IMR-90 (cell line): Measurements from ENCODE around the gene FAAP100. TPM values are rescaled to one million over a fixed set of nuclear protein-coding genes. Genes with fewer than 3 reads are reported as not detected.

Source experiments
- ATAC-seq: fragments of 200-7000 bp; cut with Tn5 transposase; 2 replicates; pipeline ENCODE4 v1.9.1; 2020; ENCODE audit warnings: low read depth, mild to moderate bottlenecking, moderate library complexity
- BruUV-seq: library from RNA; stranded (reverse); fragments of 400-500 nt; replicated peaks from 2 replicates; lab custom pipeline; 2021; lab: Mats Ljungman, UMichigan
- CTCF ChIA-PET: fragments of 300-600 bp; formaldehyde crosslinking; extraction: SDS; loops from one replicate; lab custom pipeline; 2021; ENCODE audit warnings: antibody characterized with exemption; lab: Yijun Ruan, JAX
- POLR2A ChIA-PET: fragments of 300-600 bp; sonication (Branson Sonifier 250); formaldehyde crosslinking; loops from one replicate; lab custom pipeline; 2022; ENCODE audit warnings: antibody characterized with exemption; ENCODE audit not compliant: unreplicated experiment; lab: Charles Lee
- DNase-seq: peaks from one replicate; pipeline ENCODE4 v3.0.0; 2013
- H2AFZ ChIP-seq: replicated peaks from 2 replicates; pipeline ENCODE3; 2013; ENCODE audit warnings: low read length, mild to moderate bottlenecking; ENCODE audit not compliant: poor library complexity
- H2AK5ac ChIP-seq: 2 replicates; pipeline ENCODE4 v1.6.1; 2013; ENCODE audit warnings: low read depth, low read length, inconsistent platforms
- H2AK9ac ChIP-seq: replicated peaks from 2 replicates; pipeline ENCODE3; 2013; ENCODE audit warnings: mild to moderate bottlenecking, low read depth, low read length, moderate library complexity; ENCODE audit not compliant: poor library complexity
- H2BK120ac ChIP-seq: 2 replicates; pipeline ENCODE4 v1.6.1; 2013; ENCODE audit warnings: low read depth, low read length, inconsistent platforms
- H2BK15ac ChIP-seq: 3 replicates; pipeline ENCODE4 v1.6.1; 2013; ENCODE audit warnings: low read depth, low read length, inconsistent platforms
- H2BK20ac ChIP-seq: 2 replicates; pipeline ENCODE4 v1.6.1; 2013; ENCODE audit warnings: low read depth, mild to moderate bottlenecking, inconsistent platforms, low read length, moderate library complexity
- H2BK5ac ChIP-seq: 2 replicates; pipeline ENCODE4 v1.6.1; 2013; ENCODE audit warnings: mild to moderate bottlenecking, low read depth, low read length, inconsistent platforms; ENCODE audit not compliant: poor library complexity, severe bottlenecking
- H3K14ac ChIP-seq: replicated peaks from 2 replicates; pipeline ENCODE4 v1.6.1; 2013; ENCODE audit warnings: low read depth, low read length, inconsistent platforms
- H3K18ac ChIP-seq: 2 replicates; pipeline ENCODE4 v1.6.1; 2013; ENCODE audit warnings: low read depth, low read length, control low read depth
- H3K23ac ChIP-seq: 2 replicates; pipeline ENCODE4 v1.6.1; 2013; ENCODE audit warnings: low read depth, low read length, inconsistent platforms
- H3K27ac ChIP-seq: 2 replicates; pipeline ENCODE4 v1.5.1; 2013; ENCODE audit warnings: mild to moderate bottlenecking, control low read depth, low read length; ENCODE audit not compliant: insufficient read depth
- H3K27me3 ChIP-seq: 2 replicates; pipeline ENCODE4 v1.6.1; 2013; ENCODE audit warnings: low read length; ENCODE audit not compliant: control insufficient read depth, insufficient read depth
- H3K36me3 ChIP-seq: 2 replicates; pipeline ENCODE4 v1.6.1; 2013; ENCODE audit warnings: low read length, mixed read lengths; ENCODE audit not compliant: control insufficient read depth, insufficient read depth
- H3K4ac ChIP-seq: 2 replicates; pipeline ENCODE4 v1.6.1; 2013; ENCODE audit warnings: low read depth, low read length, inconsistent platforms
- H3K4me1 ChIP-seq: 2 replicates; pipeline ENCODE4 v1.6.1; 2013; ENCODE audit warnings: low read length, mixed read lengths; ENCODE audit not compliant: control insufficient read depth, insufficient read depth
- H3K4me2 ChIP-seq: 2 replicates; pipeline ENCODE4 v1.6.1; 2013; ENCODE audit warnings: low read depth, mild to moderate bottlenecking, control low read depth, low read length, moderate library complexity
- H3K4me3 ChIP-seq: 2 replicates; pipeline ENCODE4 v1.5.1; 2013; ENCODE audit warnings: low read depth, mild to moderate bottlenecking, control low read depth, low read length, moderate library complexity; ENCODE audit not compliant: insufficient read depth
- H3K56ac ChIP-seq: 2 replicates; pipeline ENCODE4 v1.6.1; 2013; ENCODE audit warnings: low read length, inconsistent platforms; ENCODE audit not compliant: insufficient read depth; ENCODE audit errors: extremely low read depth
- H3K79me1 ChIP-seq, 2 experiments: 2 replicates each; pipeline ENCODE4 v1.6.1; 2013; ENCODE audit warnings: low read length in 2 of 2, inconsistent platforms in 1 of 2, low read depth in 1 of 2
- H3K9ac ChIP-seq: 2 replicates; pipeline ENCODE4 v1.6.1; 2013; ENCODE audit warnings: low read depth, low read length, control low read depth
- H3K9me1 ChIP-seq: 2 replicates; pipeline ENCODE4 v1.6.1; 2013; ENCODE audit warnings: low read length, inconsistent platforms; ENCODE audit not compliant: insufficient read depth
- H3K9me3 ChIP-seq: 2 replicates; pipeline ENCODE4 v1.6.1; 2013; ENCODE audit warnings: low read length; ENCODE audit not compliant: control insufficient read depth, insufficient read depth
- H4K20me1 ChIP-seq: 2 replicates; pipeline ENCODE4 v1.6.1; 2013; ENCODE audit warnings: low read length, inconsistent platforms; ENCODE audit not compliant: insufficient read depth
- H4K5ac ChIP-seq: 2 replicates; pipeline ENCODE4 v1.6.1; 2013; ENCODE audit warnings: mild to moderate bottlenecking, low read depth, low read length, control low read depth
- H4K8ac ChIP-seq, 2 experiments: 2 replicates each; pipeline ENCODE4 v1.6.1; 2013; ENCODE audit warnings: low read depth in 2 of 2, low read length in 2 of 2, control low read depth in 1 of 2, inconsistent platforms in 1 of 2
- H4K91ac ChIP-seq: 2 replicates; pipeline ENCODE4 v1.6.1; 2013; ENCODE audit warnings: low read depth, low read length, inconsistent platforms; ENCODE audit not compliant: insufficient read depth
- CEBPB ChIP-seq: IDR thresholded peaks from 2 replicates; pipeline ENCODE4 v1.6.1; 2012; ENCODE audit warnings: low read depth, low read length, improper control_type of control experiment
- CHD1 ChIP-seq: IDR thresholded peaks from 2 replicates; pipeline ENCODE4 v1.6.1; 2012; ENCODE audit warnings: low read depth, low read length, improper control_type of control experiment
- FOS ChIP-seq: fragments of 150-350 bp; IDR thresholded peaks from 2 replicates; pipeline ENCODE4 v1.6.1; 2016; ENCODE audit warnings: low read depth, low read length
- MAFK ChIP-seq: IDR thresholded peaks from 2 replicates; pipeline ENCODE4 v1.6.1; 2012; ENCODE audit warnings: low read depth, low read length, improper control_type of control experiment
- MAZ ChIP-seq: IDR thresholded peaks from 2 replicates; pipeline ENCODE4 v1.6.1; 2012; ENCODE audit warnings: low read depth, mild to moderate bottlenecking, low read length, improper control_type of control experiment, moderate library complexity, borderline replicate concordance
- MXI1 ChIP-seq: IDR thresholded peaks from 2 replicates; pipeline ENCODE4 v1.6.1; 2012; ENCODE audit warnings: low read depth, mild to moderate bottlenecking, low read length, moderate library complexity, borderline replicate concordance
- POLR2A ChIP-seq: IDR thresholded peaks from 2 replicates; pipeline ENCODE4 v1.6.1; 2012; ENCODE audit warnings: mild to moderate bottlenecking, low read depth, low read length
- RAD21 ChIP-seq: IDR thresholded peaks from 2 replicates; pipeline ENCODE4 v1.6.1; 2012; ENCODE audit warnings: low read length, improper control_type of control experiment
- RCOR1 ChIP-seq: IDR thresholded peaks from 2 replicates; pipeline ENCODE4 v1.6.1; 2012; ENCODE audit warnings: mild to moderate bottlenecking, low read length, improper control_type of control experiment; ENCODE audit not compliant: insufficient replicate concordance
- RFX5 ChIP-seq: IDR thresholded peaks from 2 replicates; pipeline ENCODE4 v1.8.0; 2012; ENCODE audit warnings: low read depth, mild to moderate bottlenecking, low read length, moderate library complexity
- SMC3 ChIP-seq: fragments of 150-350 bp; IDR thresholded peaks from 2 replicates; pipeline ENCODE4 v1.6.1; 2016; ENCODE audit warnings: low read depth, mild to moderate bottlenecking, antibody characterized with exemption, low read length, moderate library complexity
- WGBS, 2 experiments: methylation state at CpG; one replicate each; pipeline versions ENCODE4 v1.1.5 to v1.1.7; 2013; ENCODE audit warnings: missing lambda C conversion rate in 2 of 2; ENCODE audit not compliant: insufficient read length in 1 of 2; ENCODE audit errors: extremely low coverage in 2 of 2; 5-methylcytosine and 5-hydroxymethylcytosine counted together
- dilution Hi-C: fragments of 300-500 bp; cut with HindIII; formaldehyde crosslinking; loops from one replicate; pipeline ENCODE4 v1.14.3; 2018; ENCODE audit warnings: low sequenced_read_pairs; ENCODE audit not compliant: unreplicated experiment
- in situ Hi-C: fragments of 300-500 bp; cut with MboI; formaldehyde crosslinking; loops from 3 replicates; pipeline ENCODE4 v1.14.3; 2019; ENCODE audit warnings: low sequenced_read_pairs, inconsistent platforms, mixed read lengths
- intact Hi-C: fragments of 100-400 bp; cut with micrococcal nuclease; formaldehyde crosslinking; loops from 2 replicates; pipeline ENCODE4 v1.10.0; 2022
- polyA plus RNA-seq, 3 experiments: library from polyadenylated mRNA; depleted of rRNA; stranded (reverse); fragments of >200 nt; gene quantifications; 2 replicates each; pipeline ENCODE4 v1.2.3, GENCODE V29; 2012; ENCODE audit warnings: low replicate concordance in 1 of 3
- total RNA-seq: library from RNA; depleted of rRNA; stranded (reverse); fragments of >200 nt; gene quantifications from 2 replicates; pipeline ENCODE4 v1.2.3, GENCODE V29; 2012
- TF ChIP-seq, protein P1 (sequence below): fragments of 150-350 bp; IDR thresholded peaks from 2 replicates; pipeline ENCODE4 v1.6.1; 2016; ENCODE audit warnings: low read depth, mild to moderate bottlenecking, low read length, moderate library complexity, borderline replicate concordance

FAAP100 gene
- total and polyA plus RNA-seq, 2 of the 4 experiments (the other 2 are of a cell fraction): 7.9 to 24.8 TPM

GRCh38 chr17:81528651-81529436 lies 23.3 kb downstream of the FAAP100 start:
- no peak for ATAC-seq
- no peaks in the 10 kb centered on the region for H3K9me3 ChIP-seq
- BruUV-seq: no TSS peak
- H4K91ac ChIP-seq: no peak overlapping the region
- intact Hi-C loops (no loop called here), dilution Hi-C loops (no loop called here), in situ Hi-C loops (no loop called here)
- no peak overlapping the region for H4K5ac ChIP-seq
- no peak overlapping the region for H3K56ac ChIP-seq
- H3K14ac ChIP-seq: no peak overlapping the region
- H2BK20ac ChIP-seq: no peak overlapping the region
- no peak overlapping the region for H3K9ac ChIP-seq
- H3K4me3 ChIP-seq: no peak overlapping the region
- no peaks in the 10 kb centered on the region for H3K79me1 ChIP-seq
- no peak for DNase-seq
- no peak overlapping the region for H2BK120ac ChIP-seq
- no peak overlapping the region for H2AK5ac ChIP-seq
- H4K20me1 ChIP-seq: peaks cover 6% of the 10 kb centered on the region
- no peak overlapping the region for H3K23ac ChIP-seq
- WGBS, 2 experiments: 90% methylated on average over 53 of the region's 62 CpGs; no CpG with 5 or more reads in 1 of the 2 experiments
- POLR2A ChIA-PET: no interaction called here
- H3K36me3 ChIP-seq: no peaks in the 10 kb centered on the region
- no peak overlapping the region for H3K4ac ChIP-seq
- H3K9me1 ChIP-seq: no peaks in the 10 kb centered on the region
- CTCF ChIA-PET: interaction anchor here (0.6 kb wide), 1 partner anchor 30 kb away, joined by 4 read pairs; no protein-coding TSS in a partner anchor
- TF ChIP-seq RCOR1 (no peak), MXI1 (no peak), MAZ (no peak), FOS (no peak), MAFK (no peak), RAD21 (no peak), POLR2A (no peak), RFX5 (no peak), CEBPB (no peak), CHD1 (no peak), SMC3 (no peak)
- TF ChIP-seq, protein P1, sequence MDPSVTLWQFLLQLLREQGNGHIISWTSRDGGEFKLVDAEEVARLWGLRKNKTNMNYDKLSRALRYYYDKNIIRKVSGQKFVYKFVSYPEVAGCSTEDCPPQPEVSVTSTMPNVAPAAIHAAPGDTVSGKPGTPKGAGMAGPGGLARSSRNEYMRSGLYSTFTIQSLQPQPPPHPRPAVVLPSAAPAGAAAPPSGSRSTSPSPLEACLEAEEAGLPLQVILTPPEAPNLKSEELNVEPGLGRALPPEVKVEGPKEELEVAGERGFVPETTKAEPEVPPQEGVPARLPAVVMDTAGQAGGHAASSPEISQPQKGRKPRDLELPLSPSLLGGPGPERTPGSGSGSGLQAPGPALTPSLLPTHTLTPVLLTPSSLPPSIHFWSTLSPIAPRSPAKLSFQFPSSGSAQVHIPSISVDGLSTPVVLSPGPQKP: no peak
- H4K8ac ChIP-seq: no peak overlapping the region
- no peak overlapping the region for H3K18ac ChIP-seq
- H3K4me1 ChIP-seq: no peaks in the 10 kb centered on the region
- H2AFZ ChIP-seq: no peak overlapping the region
- no peak overlapping the region for H2BK15ac ChIP-seq
- no peak overlapping the region for H3K4me2 ChIP-seq
- H3K27me3 ChIP-seq: peaks cover 9% of the 10 kb centered on the region
- H2BK5ac ChIP-seq: no peak overlapping the region
- H3K27ac ChIP-seq: no peak overlapping the region
- H2AK9ac ChIP-seq: no peak overlapping the region
